NCI-H69 (cell line): ENCODE results near the gene BMPER.
"Not testable (repeated sequence)": the region's sequence is repeated elsewhere in the genome, so short reads cannot be mapped to it uniquely, and the experiment has no call there.

Experiments
- DNase-seq: peaks from one replicate; lab custom pipeline; 2025; lab: John Stamatoyannopoulos, UW

Gene BMPER

GRCh38 chr7:34138483-34138882, 233.1 kb downstream of the BMPER start:
- peak; percentile 58 for DNase-seq

DNA sequence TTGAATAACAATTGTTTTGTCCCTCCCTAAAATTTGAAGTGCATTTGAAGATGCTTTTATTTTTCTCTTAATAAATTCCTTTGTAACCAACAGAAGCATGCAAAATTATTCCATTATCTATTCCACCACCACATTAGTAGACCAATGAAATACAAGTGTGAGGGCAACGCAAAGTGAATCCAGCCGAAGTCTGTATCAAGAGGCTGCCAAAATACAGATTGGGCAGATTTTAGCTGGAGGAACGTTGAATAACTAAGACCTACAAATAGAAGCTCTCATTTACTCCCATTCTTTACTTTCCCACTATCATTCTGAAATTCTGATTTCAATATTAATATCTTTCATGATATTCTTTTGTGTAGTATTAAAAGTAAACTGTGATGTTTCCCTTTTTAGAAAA, 233.7 kb downstream of the BMPER start:
- no peak for DNase-seq

DNA sequence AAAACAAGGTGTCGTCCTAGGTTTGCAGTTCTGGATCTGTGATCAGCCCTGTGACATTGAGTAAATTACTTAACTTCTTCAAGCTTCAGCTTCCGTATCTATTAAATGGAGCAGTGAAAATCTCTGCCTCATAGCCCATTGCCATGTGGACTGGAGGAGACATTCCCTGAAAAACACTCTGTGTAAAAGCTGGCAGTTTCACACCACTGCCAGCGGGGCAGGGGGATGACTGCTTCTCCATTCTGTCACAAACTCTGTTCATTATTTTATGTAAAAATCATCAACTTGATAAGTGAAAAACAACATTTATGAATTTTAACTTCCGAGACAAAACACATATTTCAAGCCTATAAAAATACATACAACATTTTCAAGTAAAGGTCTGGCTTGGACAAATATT, 234.7 kb downstream of the BMPER start:
- no peak for DNase-seq

- DNase-seq: peak; percentile 8
Measured at GRCh38 chr7:34143402-34143801, 238.1 kb downstream of the BMPER start.

- no peak for DNase-seq
Measured at GRCh38 chr7:34145603-34146002, 240.3 kb downstream of the BMPER start.

DNA sequence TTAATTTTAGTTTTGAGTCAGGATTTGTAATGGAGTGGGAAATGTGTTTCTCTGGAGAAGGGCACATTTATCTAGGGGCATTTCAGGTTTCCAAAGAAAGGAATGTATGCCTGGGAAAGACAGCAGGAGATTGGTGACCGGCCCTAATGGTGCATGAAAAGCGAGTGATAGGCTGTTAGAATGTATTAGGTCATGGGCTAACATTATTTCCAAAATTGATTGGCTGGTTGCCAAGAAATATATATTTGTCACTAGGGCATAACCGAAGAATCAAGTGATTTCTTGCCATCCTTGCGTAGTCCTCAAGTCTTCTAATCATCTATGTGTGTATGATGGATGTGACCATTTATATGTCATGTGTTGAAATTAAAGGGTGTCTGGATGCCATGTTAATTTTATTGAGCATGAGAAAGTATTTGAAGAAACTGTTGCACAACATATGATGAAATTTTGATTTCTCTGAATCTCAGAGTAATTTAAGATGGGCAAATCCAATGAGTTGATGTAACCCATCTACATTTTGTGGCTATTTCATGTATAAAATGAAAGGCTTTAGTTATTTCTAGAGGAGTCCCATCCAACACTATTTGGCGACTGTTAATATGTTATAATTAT, 248.4 kb downstream of the BMPER start:
- DNase-seq: no peak

GRCh38 chr7:34155220-34155908, 250.0 kb downstream of the BMPER start:
- DNase-seq: no peak

GRCh38 chr7:34156336-34156735, 251.0 kb downstream of the BMPER start:
- DNase-seq: no peak

DNA sequence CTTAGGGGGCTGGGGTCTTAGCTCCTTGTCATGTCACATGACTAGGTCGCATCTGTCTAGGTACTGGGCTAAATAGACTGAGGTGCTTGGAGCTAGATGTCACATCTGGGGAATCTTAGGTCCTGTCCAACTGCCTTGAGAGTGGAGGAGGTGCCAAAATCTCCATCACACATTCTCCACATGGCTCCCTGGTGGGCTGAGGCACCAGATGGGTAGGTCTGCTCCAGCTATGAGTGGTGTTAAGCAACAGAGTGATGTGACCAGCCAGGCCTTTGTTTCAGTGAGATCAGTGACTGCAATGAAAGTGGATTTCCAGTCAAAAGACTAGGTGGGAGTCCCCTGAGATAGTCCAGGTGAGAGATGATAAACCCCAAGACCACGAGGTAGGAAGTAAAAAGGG, 251.8 kb downstream of the BMPER start:
- DNase-seq: no peak

DNA sequence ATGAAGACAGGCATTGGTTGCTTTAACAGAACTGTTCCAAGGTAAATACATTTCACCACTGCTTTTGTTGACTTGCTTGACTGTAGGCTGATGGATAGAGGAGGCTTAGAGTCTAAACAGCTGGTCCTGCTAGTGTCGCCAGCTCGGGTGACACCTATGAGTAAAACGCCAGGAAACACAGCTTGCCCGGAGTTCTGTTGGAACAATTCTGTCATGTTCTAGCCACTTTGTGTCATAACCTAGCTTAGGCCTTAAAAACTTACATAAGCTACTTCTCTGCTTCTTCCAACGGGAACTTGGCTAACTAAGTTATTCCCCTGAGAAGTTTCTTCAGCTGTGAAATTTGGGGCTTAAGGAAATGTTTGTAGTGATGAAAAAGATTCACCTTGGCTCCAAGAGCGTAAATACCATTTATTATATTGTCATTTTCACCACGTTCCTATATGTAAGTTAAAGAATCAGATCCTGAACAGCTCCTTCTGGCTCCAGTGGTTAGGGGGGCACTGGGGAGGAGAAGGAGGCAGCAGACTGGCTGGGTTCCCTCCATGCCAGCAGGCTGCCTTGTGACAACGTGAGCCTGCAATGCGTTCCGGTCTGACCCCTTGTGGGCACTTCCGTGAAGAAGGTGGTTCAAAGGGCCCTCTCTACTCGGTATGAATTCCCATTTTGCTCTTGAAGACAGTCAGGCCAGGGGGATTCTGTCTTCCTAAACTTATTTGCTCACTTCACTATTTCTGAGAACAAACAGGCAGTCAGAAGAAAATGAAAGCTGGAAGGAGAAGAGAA, 253.2 kb downstream of the BMPER start:
- peak; percentile 41 for DNase-seq

DNA sequence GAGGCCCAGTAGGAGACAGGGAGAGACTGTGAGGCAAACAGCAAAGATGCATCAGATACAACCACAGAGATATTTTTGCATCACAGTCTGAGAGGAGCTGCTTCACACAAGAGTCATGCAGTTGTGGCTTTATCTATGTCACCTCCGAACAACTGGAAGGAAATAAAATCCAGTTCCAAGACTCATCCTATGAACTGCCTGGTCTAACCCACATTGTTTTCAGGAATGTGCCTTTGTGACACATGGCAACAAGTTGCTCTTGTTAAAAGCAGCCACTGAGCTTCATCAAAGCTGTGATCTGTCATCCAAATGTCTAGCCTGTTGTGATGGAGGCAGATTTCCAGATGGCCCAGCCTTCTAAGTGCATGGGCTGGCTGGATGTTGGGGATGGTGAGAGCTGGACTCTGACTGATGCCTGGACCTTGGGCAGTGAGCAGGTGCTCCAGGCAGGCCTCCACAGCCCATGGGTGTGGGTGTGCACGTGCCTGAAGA, 255.0 kb downstream of the BMPER start:
- no peak for DNase-seq

DNA sequence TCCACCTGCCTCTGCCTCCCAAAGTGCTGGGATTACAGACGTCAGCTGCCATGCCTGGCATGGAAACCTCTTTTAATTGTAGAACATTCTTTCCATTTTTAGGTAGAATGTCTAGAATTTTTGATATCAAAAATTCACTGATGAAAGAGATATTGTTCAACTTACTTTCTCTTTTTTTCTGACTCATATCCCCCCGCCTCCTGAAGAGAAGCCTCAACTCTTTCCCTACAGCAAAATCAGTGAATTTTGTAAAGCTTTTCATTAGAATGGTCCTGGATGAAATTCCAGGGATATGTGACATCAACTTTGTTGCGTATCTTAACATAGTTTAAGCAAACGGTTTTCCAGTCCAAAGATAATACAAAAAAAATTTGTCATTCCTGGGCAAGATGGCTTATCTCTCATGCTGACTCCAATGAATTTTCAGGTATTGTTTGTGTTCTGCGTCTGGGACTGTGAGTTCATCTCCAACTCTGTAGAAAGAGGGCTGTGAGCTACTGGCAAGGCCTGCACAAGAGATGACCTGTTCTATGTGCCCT, 256.8 kb downstream of the BMPER start:
- DNase-seq: no peak

- DNase-seq: peak; percentile 92
Measured at GRCh38 chr7:34162677-34163076, 257.3 kb downstream of the BMPER start.

DNA sequence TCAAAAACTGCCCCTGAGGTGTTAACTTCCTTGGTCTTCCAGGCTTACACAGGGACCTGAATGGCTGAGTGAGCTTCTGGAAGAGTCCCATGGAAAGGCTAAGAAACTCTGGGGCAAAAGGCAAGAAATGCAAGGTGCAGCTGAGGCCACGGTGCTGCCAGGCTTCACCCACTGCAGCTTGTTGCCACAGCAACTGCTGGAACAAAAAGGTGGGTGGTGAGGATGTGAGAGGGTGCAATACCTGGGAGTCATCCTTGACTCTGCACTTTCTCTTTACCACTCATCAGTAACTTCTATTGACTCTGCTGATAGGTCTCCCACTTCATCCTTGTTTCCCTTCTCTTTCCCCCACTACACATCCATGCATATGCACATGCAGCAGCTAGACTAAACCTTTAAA, 258.6 kb downstream of the BMPER start:
- DNase-seq: no peak

DNA sequence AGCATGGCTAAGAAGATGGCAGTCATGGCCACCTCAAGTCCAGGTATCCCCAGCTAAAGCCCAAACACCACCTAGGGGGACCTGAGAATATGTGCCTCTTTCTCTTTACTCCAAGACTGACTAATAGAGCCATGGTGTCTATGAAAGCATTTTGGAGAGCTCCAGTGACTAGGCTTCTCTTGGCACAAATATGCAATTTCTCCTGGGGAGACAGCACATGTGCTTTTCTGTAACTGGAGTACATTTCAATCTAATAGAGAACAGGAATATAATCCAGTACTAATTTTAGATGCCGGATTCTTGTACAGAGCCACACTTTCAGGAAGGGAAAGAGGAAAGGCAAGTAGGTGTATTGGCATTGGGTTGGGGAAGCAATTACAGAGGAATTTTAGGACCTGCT, 260.1 kb downstream of the BMPER start:
- no peak for DNase-seq

DNA sequence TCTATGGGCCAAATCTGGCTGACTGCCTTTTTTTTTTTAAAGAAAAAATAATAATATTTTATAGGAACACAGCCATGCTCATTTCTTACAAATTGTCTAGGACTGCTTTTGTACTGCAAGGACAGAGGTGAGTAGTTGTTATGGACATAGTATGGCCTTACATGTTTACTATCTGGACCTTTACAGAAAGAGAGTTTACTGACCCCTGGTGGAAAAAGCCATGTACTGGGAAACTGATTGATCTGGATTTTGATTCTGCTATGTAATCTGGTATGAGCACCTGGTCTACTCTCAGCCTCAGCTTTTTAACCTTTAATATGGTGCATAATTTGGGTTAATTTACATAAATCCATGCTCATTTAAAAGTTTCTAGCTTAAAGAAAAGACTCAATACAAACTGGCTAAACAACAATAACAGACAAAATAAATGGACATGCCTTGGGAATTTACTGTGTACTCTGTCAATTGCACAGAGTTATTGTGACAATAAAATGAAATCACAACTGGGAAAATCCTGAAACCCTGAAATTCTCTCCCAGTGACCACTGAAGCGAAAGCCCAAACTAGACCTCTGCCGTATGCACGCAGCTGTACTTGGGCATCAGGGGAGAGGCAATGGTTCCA, 260.7 kb downstream of the BMPER start:
- peak; percentile 47 for DNase-seq

GRCh38 chr7:34168013-34168412, 262.7 kb downstream of the BMPER start:
- DNase-seq: no peak

- DNase-seq: not testable (repeated sequence)
Measured at GRCh38 chr7:34174688-34175616, 269.6 kb downstream of the BMPER start.

DNA sequence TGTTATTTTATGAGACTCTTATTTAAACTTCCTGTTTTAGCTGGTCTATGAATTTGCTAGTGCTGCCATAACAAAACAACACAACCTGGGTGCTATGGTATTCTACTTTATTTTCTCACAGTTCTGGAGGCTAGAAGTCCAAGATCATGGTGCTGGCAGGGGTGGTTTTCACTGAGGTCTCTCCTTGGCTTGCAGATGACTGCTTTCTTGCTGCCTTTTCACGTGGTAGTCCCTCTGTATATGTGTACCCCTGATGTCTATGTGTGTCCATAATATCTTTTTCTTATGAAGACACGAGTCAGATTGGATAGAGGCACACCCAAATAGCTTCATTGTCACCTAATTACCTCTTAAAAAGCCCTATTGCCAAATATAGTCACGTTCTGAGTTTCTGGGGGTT, 270.5 kb downstream of the BMPER start:
- peak; percentile 16 for DNase-seq

GRCh38 chr7:34177476-34177875, 272.1 kb downstream of the BMPER start:
- no peak for DNase-seq
